GM21447 (cell line): ENCODE data around the gene PNISR.

Experiments used
- ATAC-seq: cut with Tn5 transposase; IDR thresholded peaks from one replicate; pipeline ENCODE4 v1.9.1; 2021; ENCODE audit not compliant: unreplicated experiment

The PNISR gene

GRCh38 chr6:99348288-99349170 lies 76.6 kb downstream of the PNISR start:
- no peak for ATAC-seq
